ENCODE results near the gene ANKUB1.

DNA sequence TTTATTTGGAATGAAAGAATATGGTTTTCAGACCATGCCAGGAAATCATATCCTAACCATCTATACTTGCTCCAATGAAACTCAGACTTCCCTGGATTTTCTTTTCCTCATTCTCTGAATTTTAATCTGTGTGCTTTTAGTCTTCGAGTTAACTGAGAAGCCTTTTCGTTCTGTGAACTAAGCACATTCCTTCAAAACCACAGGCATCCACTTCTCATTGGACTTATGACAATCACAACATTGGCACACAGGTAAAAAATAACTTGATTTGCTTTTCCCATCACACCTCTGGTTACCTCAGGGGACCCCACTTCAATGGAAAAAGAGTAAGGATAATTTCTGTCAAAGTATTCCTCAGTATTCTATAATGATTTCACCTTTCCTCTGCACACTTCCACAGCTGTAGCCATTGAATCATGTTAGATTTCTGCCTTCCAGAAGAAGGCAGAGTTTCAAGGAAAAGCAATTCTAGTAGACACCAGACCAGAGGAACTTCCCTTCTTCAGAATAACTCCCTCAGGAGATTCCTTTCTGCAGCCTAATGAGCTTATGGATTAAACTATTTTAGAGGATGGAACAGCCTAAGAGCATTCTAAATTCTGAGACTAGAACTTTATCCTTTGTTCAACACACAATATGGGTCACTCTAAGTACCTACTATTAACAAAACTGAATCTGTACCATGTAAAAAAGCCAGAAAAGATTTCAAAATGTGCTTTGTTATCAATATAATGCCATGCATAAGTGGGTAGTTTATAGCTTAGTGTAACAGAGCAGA, 56.0 kb downstream of the ANKUB1 start:
- TF ChIP-seq, protein P1, sequence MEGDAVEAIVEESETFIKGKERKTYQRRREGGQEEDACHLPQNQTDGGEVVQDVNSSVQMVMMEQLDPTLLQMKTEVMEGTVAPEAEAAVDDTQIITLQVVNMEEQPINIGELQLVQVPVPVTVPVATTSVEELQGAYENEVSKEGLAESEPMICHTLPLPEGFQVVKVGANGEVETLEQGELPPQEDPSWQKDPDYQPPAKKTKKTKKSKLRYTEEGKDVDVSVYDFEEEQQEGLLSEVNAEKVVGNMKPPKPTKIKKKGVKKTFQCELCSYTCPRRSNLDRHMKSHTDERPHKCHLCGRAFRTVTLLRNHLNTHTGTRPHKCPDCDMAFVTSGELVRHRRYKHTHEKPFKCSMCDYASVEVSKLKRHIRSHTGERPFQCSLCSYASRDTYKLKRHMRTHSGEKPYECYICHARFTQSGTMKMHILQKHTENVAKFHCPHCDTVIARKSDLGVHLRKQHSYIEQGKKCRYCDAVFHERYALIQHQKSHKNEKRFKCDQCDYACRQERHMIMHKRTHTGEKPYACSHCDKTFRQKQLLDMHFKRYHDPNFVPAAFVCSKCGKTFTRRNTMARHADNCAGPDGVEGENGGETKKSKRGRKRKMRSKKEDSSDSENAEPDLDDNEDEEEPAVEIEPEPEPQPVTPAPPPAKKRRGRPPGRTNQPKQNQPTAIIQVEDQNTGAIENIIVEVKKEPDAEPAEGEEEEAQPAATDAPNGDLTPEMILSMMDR (IDR thresholded peaks at IDR 0.05) = no peak
- TF ChIP-seq EZH2 (IDR thresholded peaks at IDR 0.05) = no peak
- TF ChIP-seq EZH2phosphoT487 (IDR thresholded peaks at IDR 0.05) = no peak

All from neural progenitor cell (in vitro differentiated cells).